ENCODE results near the gene NEUROD1.

Gene NEUROD1

GRCh38 chr2:181694271-181694670 is 14.0 kb upstream of the NEUROD1 start:
- Histone ChIP-seq H3K27ac (ENCODE audit: low read depth, low read length) (no peak overlapping the region), H3K9me3 (ENCODE audit: insufficient read depth, low read length) (no peaks in the 10 kb centered on the region), H3K27me3 (ENCODE audit: low read length) (no peaks in the 10 kb centered on the region), H2AFZ (ENCODE audit: low read depth, low read length, severe bottlenecking) (no peak overlapping the region), H3K79me2 (ENCODE audit: insufficient read depth, low read length) (no peaks in the 10 kb centered on the region), H3K4me2 (ENCODE audit: low read depth, low read length, poor library complexity, severe bottlenecking) (no peak overlapping the region), H3K9me2 (replicated peaks; ENCODE audit: insufficient read depth, low read length) (no peaks in the 10 kb centered on the region), H4K20me1 (ENCODE audit: low read depth, low read length) (no peaks in the 10 kb centered on the region), H3K9ac (ENCODE audit: low read length) (no peak overlapping the region), H3K4me3 (ENCODE audit: insufficient read depth, low read length, poor library complexity, severe bottlenecking) (no peak overlapping the region), H3F3A (ENCODE audit: insufficient read depth) (no peaks in the 10 kb centered on the region), H3K36me3 (ENCODE audit: low read length) (no peaks in the 10 kb centered on the region)
- TF ChIP-seq EZH2phosphoT487 (conservative IDR thresholded peaks at IDR 0.05; ENCODE audit: low read length) (no peak), CTCF (IDR thresholded peaks at IDR 0.05; ENCODE audit: insufficient read depth, low read length, poor library complexity, severe bottlenecking) (no peak)

- H3K27me3 ChIP-seq (ENCODE audit: low read length): no peaks in the 10 kb centered on the region
- no peak overlapping the region for H3K4me2 ChIP-seq (ENCODE audit: low read depth, low read length, poor library complexity, severe bottlenecking)
- H3K36me3 ChIP-seq (ENCODE audit: low read length): no peaks in the 10 kb centered on the region
- no peak overlapping the region for H3K4me3 ChIP-seq (ENCODE audit: insufficient read depth, low read length, poor library complexity, severe bottlenecking)
- H2AFZ ChIP-seq (ENCODE audit: low read depth, low read length, severe bottlenecking): no peak overlapping the region
- H3K27ac ChIP-seq (ENCODE audit: low read depth, low read length): no peak overlapping the region
- no peaks in the 10 kb centered on the region for H3F3A ChIP-seq (ENCODE audit: insufficient read depth)
- no peaks in the 10 kb centered on the region for H3K9me2 ChIP-seq (replicated peaks; ENCODE audit: insufficient read depth, low read length)
- H4K20me1 ChIP-seq (ENCODE audit: low read depth, low read length): no peaks in the 10 kb centered on the region
- H3K79me2 ChIP-seq (ENCODE audit: insufficient read depth, low read length): no peaks in the 10 kb centered on the region
- H3K9me3 ChIP-seq (ENCODE audit: insufficient read depth, low read length): no peaks in the 10 kb centered on the region
- H3K9ac ChIP-seq (ENCODE audit: low read length): no peak overlapping the region
- TF ChIP-seq CTCF (IDR thresholded peaks at IDR 0.05; ENCODE audit: insufficient read depth, low read length, poor library complexity, severe bottlenecking): no peak
- TF ChIP-seq EZH2phosphoT487 (conservative IDR thresholded peaks at IDR 0.05; ENCODE audit: low read length): no peak
These were observed 10.5 kb upstream of the NEUROD1 start for GRCh38 chr2:181690860-181691259.

- H3K36me3 ChIP-seq (ENCODE audit: low read length): no peaks in the 10 kb centered on the region
- no peak overlapping the region for H3K9ac ChIP-seq (ENCODE audit: low read length)
- no peaks in the 10 kb centered on the region for H3K79me2 ChIP-seq (ENCODE audit: insufficient read depth, low read length)
- peak overlapping the region; percentile 16 for H3K4me2 ChIP-seq (ENCODE audit: low read depth, low read length, poor library complexity, severe bottlenecking)
- H3K9me3 ChIP-seq (ENCODE audit: insufficient read depth, low read length): no peaks in the 10 kb centered on the region
- no peak overlapping the region for H2AFZ ChIP-seq (ENCODE audit: low read depth, low read length, severe bottlenecking)
- H3F3A ChIP-seq (ENCODE audit: insufficient read depth): no peaks in the 10 kb centered on the region
- H3K4me3 ChIP-seq (ENCODE audit: insufficient read depth, low read length, poor library complexity, severe bottlenecking): no peak overlapping the region
- TF ChIP-seq EZH2phosphoT487 (conservative IDR thresholded peaks at IDR 0.05; ENCODE audit: low read length): no peak
- TF ChIP-seq CTCF (IDR thresholded peaks at IDR 0.05; ENCODE audit: insufficient read depth, low read length, poor library complexity, severe bottlenecking): no peak
- no peak overlapping the region for H3K27ac ChIP-seq (ENCODE audit: low read depth, low read length)
- H3K9me2 ChIP-seq (replicated peaks; ENCODE audit: insufficient read depth, low read length): no peaks in the 10 kb centered on the region
- H3K27me3 ChIP-seq (ENCODE audit: low read length): no peaks in the 10 kb centered on the region
- H4K20me1 ChIP-seq (ENCODE audit: low read depth, low read length): no peaks in the 10 kb centered on the region
These were observed 6.4 kb upstream of the NEUROD1 start for GRCh38 chr2:181686576-181687185.
